ENCODE data around the gene CAPN13.

DNA sequence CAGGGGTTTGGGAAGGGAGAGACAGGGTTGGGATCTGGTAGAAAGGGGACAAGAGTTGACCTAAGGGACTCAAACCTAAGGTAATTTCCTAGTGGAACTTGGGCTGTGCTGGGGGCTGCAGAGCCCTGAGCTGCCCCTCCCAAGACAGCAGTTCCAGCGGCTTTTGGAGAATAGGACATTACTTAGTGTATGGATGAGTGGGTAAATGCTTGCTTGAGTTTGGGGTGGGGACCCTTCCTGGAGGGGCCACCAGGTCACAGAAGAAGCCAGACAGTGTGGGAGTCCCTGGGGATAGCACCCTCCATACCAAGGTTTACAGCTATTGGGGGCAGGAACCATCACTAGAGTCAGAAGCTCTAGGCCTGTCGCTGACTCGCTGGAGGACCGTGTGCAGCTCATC lies 111.5 kb downstream of the CAPN13 start:
- no peak for TF ChIP-seq CTCF (IDR thresholded peaks at IDR 0.05)
- no peak for TF ChIP-seq POLR2A (IDR thresholded peaks at IDR 0.05)
